ENCODE measurements around the gene MTARC2.

DNA sequence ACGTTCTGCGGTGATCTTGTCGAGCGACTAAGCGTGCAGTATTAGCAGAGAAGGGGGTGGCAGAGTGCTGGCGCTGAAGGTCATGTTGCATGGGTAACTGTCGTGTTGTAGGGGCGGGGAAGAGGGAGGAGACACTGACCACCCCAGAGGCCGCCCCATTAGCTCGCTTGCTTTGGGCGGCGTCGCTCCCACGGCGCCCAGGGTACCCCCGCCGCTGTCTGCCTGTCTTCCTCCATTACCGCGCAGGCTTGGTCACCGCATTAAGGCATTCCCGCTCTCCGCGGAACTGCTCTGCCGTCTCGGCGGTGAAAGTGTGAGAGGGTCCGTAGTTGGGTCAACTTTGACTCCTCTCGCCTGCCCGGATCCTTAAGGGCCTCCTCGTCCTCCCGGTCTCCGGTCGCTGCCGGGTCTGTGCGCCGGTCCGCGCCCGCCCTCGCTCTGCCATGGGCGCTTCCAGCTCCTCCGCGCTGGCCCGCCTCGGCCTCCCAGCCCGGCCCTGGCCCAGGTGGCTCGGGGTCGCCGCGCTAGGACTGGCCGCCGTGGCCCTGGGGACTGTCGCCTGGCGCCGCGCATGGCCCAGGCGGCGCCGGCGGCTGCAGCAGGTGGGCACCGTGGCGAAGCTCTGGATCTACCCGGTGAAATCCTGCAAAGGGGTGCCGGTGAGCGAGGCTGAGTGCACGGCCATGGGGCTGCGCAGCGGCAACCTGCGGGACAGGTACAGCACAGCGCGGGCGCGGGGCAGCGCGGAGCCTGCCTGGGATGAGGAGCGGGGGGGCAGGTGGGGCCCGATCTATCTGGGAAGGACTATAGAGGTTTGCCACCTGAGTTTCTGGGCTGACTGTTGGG lies at the start of gene MTARC2:
- TF ChIP-seq, protein P1, sequence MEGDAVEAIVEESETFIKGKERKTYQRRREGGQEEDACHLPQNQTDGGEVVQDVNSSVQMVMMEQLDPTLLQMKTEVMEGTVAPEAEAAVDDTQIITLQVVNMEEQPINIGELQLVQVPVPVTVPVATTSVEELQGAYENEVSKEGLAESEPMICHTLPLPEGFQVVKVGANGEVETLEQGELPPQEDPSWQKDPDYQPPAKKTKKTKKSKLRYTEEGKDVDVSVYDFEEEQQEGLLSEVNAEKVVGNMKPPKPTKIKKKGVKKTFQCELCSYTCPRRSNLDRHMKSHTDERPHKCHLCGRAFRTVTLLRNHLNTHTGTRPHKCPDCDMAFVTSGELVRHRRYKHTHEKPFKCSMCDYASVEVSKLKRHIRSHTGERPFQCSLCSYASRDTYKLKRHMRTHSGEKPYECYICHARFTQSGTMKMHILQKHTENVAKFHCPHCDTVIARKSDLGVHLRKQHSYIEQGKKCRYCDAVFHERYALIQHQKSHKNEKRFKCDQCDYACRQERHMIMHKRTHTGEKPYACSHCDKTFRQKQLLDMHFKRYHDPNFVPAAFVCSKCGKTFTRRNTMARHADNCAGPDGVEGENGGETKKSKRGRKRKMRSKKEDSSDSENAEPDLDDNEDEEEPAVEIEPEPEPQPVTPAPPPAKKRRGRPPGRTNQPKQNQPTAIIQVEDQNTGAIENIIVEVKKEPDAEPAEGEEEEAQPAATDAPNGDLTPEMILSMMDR (IDR thresholded peaks at IDR 0.05), result peak in 3 of 7 experiments; percentile 15 to 22 (median 22)
- TF ChIP-seq POLR2A (IDR thresholded peaks at IDR 0.05), result peak; percentile 82 to 97 (median 96)
